NCI-H2107 (cell line): ENCODE results near the gene PHKG1.
A peak's percentile ranks its signal among the peaks of the same experiment; 100 is the strongest.
"Not testable (repeated sequence)": the region's sequence is repeated elsewhere in the genome, so short reads cannot be mapped to it uniquely, and the experiment has no call there.

ENCODE experiments used
- DNase-seq: peaks from one replicate; lab custom pipeline; 2025; lab: John Stamatoyannopoulos, UW

Gene PHKG1

DNA sequence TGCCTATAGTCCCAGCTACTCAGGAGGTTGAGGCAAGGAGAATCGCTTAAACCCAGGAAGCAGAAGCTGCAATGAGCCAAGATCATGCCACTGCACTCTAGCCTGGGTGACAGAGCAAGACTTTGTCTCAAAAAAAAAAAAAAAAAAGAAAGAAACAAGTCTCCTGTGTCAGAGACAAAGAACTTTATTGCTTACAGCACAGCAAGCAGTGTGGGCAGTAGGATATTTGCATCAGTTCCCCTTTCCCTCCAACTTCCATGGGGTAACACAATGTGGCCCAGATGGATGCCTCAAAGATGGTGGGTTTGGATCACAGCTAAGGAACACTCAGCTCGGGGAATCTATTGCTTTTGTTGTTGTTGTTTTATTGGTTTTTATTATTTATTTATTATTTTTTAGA lies 47.0 kb downstream of the PHKG1 start:
- DNase-seq: not testable (repeated sequence)

DNA sequence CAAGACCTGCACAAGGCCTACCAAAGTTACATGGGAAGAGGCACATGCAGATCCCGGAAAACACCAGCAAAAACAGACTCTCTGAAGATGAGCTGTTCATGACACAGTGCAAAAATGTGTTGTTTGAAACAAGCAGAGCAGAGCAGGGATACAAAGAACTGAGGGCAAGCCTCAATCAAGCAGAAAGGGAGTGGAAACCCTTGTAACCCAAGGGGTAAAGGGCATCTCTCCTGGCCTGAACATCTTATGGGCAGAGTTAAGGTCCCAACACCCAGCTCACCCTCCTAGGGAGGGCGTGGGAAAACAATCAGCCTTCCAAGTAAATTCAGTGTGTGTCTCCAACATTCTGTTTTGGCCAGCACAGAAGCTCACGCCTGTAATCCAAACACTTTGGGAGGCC lies 52.0 kb downstream of the PHKG1 start:
- no peak for DNase-seq

DNA sequence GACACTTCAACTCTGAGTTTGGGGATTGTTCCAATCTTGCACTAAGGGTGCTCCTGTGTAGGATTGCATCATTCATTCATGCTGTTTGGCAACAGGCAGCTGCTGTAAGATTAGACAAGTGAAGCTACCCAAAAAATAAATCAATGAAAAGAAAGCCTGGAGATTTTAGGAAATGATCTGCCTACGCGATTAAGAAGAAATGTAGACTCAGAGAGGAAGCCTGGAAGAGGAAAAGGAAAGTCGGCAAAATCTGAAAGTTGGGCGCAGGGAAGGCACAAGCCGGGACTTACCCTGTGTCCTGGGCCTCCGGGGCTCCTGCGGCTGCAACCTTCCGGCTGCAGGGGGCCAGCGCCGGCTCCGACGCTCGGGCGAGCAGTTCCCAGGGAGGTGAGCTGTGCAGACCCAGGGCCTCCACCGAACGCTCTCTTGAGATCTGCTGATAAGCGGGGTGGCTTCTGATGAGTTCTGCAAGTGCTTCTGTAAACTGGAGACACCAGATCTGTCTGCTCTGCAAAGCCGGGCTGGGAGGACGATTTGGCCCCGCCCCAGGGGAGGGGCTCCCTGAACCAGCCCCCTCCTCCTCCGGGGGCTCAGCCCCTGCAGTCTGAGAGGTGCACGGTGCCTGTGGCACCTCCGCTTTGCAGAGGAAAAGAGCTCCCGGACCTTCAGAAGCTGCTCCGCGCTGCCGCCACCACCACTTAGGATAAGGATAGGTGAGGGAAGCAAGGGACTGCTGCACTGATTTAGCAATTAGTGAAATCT lies 58.9 kb downstream of the PHKG1 start:
- DNase-seq: peak; percentile 67

DNA sequence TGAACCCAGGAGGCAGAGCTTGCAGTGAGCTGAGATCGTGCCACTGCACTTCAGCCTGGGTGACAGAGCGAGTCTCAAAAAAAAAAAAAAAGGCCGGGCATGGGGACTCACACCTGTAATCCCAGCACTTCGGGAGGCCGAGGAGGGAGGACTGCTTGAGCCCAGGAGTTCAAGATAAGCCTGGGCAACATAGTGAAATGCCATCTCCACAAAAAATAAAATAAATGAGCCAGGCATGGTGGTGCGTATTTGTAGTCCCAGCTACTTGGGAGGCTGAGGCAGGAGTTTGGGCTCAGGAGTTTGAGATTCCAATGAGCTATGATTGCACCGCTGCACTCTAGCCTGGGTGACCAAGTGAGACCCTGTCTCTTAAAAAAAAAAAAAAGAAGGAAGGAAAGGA lies 60.2 kb downstream of the PHKG1 start:
- not testable (repeated sequence) for DNase-seq

DNA sequence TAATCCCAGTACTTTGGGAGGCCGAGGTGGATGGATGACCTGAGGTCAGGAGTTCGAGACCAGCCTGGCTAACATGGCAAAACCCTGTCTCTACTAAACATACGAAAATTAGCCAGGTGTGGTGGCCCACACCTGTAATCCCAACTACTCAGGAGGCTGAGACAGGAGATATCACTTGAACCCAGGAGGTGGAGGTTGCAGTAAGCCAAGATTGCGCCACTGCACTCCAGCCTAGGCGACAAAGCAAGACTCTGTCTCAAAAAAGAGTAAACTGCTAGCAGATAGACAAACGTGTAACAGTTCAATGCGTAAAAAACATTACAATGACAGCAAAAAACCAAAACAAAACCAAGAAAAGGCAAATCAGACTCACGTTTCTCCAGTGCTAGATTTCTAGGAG lies 61.2 kb downstream of the PHKG1 start:
- DNase-seq: not testable (repeated sequence)

DNA sequence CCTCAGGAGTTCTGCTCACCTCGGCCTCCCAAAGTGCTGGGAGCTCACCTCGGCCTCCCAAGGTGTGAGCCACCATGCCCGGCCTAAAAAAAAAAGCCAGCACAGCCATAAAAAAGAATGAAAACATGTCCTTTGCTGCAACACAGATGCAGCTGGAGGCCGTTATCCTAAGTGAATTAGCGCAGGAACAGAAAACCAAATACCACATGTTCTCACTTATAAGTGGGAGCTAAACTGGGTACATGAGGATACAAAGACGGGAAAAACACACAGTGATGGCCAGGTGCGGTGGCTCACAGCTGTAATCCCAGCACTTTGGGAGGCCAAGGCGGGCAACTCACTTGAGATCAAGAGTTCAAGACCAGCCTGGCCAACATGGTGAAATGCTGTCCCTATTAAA lies 62.4 kb downstream of the PHKG1 start:
- no peak for DNase-seq
